SU-DHL-6 (cell line): ENCODE results near the gene C11orf24.

Experiments
- EZH2phosphoT487 ChIP-seq: fragments of 200-600 bp; sonication (generic), shearing (Covaris generic); conservative IDR thresholded peaks from 2 replicates; pipeline ENCODE4 v1.6.1; 2018; ENCODE audit warnings: mild to moderate bottlenecking, antibody characterized with exemption, low read length, moderate library complexity, mixed read lengths
- TF ChIP-seq, protein P1 (sequence below): fragments of 200-600 bp; sonication (generic); IDR thresholded peaks from one replicate; pipeline ENCODE4 v1.5.1; 2017; ENCODE audit warnings: antibody characterized with exemption, mild to moderate bottlenecking, low read length, moderate library complexity; ENCODE audit not compliant: insufficient read depth, poor library complexity, severe bottlenecking

GRCh38 chr11:68306636-68307035, 34.9 kb upstream of the C11orf24 start:
- TF ChIP-seq, protein P1, sequence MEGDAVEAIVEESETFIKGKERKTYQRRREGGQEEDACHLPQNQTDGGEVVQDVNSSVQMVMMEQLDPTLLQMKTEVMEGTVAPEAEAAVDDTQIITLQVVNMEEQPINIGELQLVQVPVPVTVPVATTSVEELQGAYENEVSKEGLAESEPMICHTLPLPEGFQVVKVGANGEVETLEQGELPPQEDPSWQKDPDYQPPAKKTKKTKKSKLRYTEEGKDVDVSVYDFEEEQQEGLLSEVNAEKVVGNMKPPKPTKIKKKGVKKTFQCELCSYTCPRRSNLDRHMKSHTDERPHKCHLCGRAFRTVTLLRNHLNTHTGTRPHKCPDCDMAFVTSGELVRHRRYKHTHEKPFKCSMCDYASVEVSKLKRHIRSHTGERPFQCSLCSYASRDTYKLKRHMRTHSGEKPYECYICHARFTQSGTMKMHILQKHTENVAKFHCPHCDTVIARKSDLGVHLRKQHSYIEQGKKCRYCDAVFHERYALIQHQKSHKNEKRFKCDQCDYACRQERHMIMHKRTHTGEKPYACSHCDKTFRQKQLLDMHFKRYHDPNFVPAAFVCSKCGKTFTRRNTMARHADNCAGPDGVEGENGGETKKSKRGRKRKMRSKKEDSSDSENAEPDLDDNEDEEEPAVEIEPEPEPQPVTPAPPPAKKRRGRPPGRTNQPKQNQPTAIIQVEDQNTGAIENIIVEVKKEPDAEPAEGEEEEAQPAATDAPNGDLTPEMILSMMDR: no peak
- TF ChIP-seq EZH2phosphoT487: no peak
